ENCODE measurements around the gene ZHX3. TPM values are rescaled to one million over a fixed set of nuclear protein-coding genes. Genes with fewer than 3 reads are reported as not detected.
A peak's percentile ranks its signal among the peaks of the same experiment; 100 is the strongest.

Gene ZHX3
- total and polyA plus RNA-seq, 2 of the 13 experiments (the other 11 are each of a cell fraction or from before 2014, with no cell fraction given), result 8.4 to 11.7 TPM

- no peak for TF ChIP-seq ZNF407 (CRISPR knock-in tag; IDR thresholded peaks at IDR 0.05; ENCODE audit: not compliant biosample characterization)
- TF ChIP-seq NR2C2 (CRISPR knock-in tag; IDR thresholded peaks at IDR 0.05; ENCODE audit: borderline replicate concordance), result no peak
- no peak for TF ChIP-seq MAFF (IDR thresholded peaks at IDR 0.05; ENCODE audit: low read depth, low read length)
- no peak for TF ChIP-seq ZNF574 (CRISPR knock-in tag; IDR thresholded peaks at IDR 0.05)
- no peak for TF ChIP-seq KDM2A (CRISPR knock-in tag; IDR thresholded peaks at IDR 0.05; ENCODE audit: borderline replicate concordance, low read depth)
- TF ChIP-seq REL (CRISPR knock-in tag; conservative IDR thresholded peaks at IDR 0.05), result 0 out of 2 replicates have a peak, but pooled peaks have one; percentile 16
- TF ChIP-seq MIER3 (CRISPR knock-in tag; IDR thresholded peaks at IDR 0.05; ENCODE audit: borderline replicate concordance), result no peak
- TF ChIP-seq BRD4 (CRISPR knock-in tag; IDR thresholded peaks at IDR 0.05), result no peak
- TF ChIP-seq TIGD3 (CRISPR knock-in tag; IDR thresholded peaks at IDR 0.05; ENCODE audit: borderline replicate concordance), result no peak
- TF ChIP-seq IRX3 (CRISPR knock-in tag; IDR thresholded peaks at IDR 0.05; ENCODE audit: borderline replicate concordance, low read depth), result no peak
- TF ChIP-seq ZNF276 (CRISPR knock-in tag; IDR thresholded peaks at IDR 0.05; ENCODE audit: low read depth), result no peak
- 0 out of 2 replicates have a peak, but pooled peaks have one; percentile 17 for TF ChIP-seq ZNF615 (CRISPR knock-in tag; IDR thresholded peaks at IDR 0.05; ENCODE audit: borderline replicate concordance)
- no peak for TF ChIP-seq TP53 (CRISPR knock-in tag; conservative IDR thresholded peaks at IDR 0.05)
- no peak; the same call in 1 of the 2 replicates for TF ChIP-seq HIVEP1 (CRISPR knock-in tag; IDR thresholded peaks at IDR 0.05)
Observed at GRCh38 chr20:41135888-41136679, 181.4 kb downstream of the ZHX3 start (continued).
